Anterior cingulate cortex (tissue), 58 donors: ENCODE data around the gene ARL4D.
"Not testable (repeated sequence)": the region's sequence is repeated elsewhere in the genome, so short reads cannot be mapped to it uniquely, and the experiment has no call there.

Experiments
- DNase-seq, 58 donors: peaks; one replicate each; lab custom pipeline; 2025; lab: John Stamatoyannopoulos, UW

The ARL4D gene

GRCh38 chr17:43368740-43369506, 29.9 kb upstream of the ARL4D start:
- DNase-seq, result peak in 56 of 58 donors; percentile 28 to 86 (median 74)

- no peak for DNase-seq
These were observed 28.8 kb upstream of the ARL4D start for GRCh38 chr17:43369986-43370385.

- DNase-seq, result no peak
These were observed 27.5 kb upstream of the ARL4D start for GRCh38 chr17:43371227-43371821.

- DNase-seq, result no peak
These were observed 26.4 kb upstream of the ARL4D start for GRCh38 chr17:43372273-43372911.

- no peak for DNase-seq
These were observed 25.4 kb upstream of the ARL4D start for GRCh38 chr17:43373356-43373755.

- DNase-seq, result not testable (repeated sequence)
These were observed 22.9 kb upstream of the ARL4D start for GRCh38 chr17:43375915-43376314.

- DNase-seq, result no peak
These were observed 21.6 kb upstream of the ARL4D start for GRCh38 chr17:43377056-43377810.

GRCh38 chr17:43378766-43379165, 20.0 kb upstream of the ARL4D start:
- no peak for DNase-seq

- no peak for DNase-seq
These were observed 18.5 kb upstream of the ARL4D start for GRCh38 chr17:43380307-43380706.

- no peak for DNase-seq
These were observed 17.6 kb upstream of the ARL4D start for GRCh38 chr17:43381204-43381603.

- no peak for DNase-seq
These were observed 17.2 kb upstream of the ARL4D start for GRCh38 chr17:43381621-43382020.

GRCh38 chr17:43382776-43383175, 16.0 kb upstream of the ARL4D start:
- no peak for DNase-seq

- DNase-seq, result no peak
These were observed 15.4 kb upstream of the ARL4D start for GRCh38 chr17:43383372-43383771.

GRCh38 chr17:43383826-43384475, 14.8 kb upstream of the ARL4D start:
- no peak for DNase-seq

GRCh38 chr17:43384476-43384862, 14.3 kb upstream of the ARL4D start:
- DNase-seq, result no peak

GRCh38 chr17:43385046-43385831, 13.6 kb upstream of the ARL4D start:
- no peak for DNase-seq

GRCh38 chr17:43388359-43389045, 10.3 kb upstream of the ARL4D start:
- peak; percentile 59 to 98 (median 93) for DNase-seq

GRCh38 chr17:43389046-43389947, 9.5 kb upstream of the ARL4D start:
- peak in 56 of 58 donors; percentile 29 to 88 (median 70) for DNase-seq
